NCI-H345 treated with DMSO at 0.1 percent for 48 hours (cell line): Measurements from ENCODE around the gene PELI2.

Source experiments
- DNase-seq: peaks from one replicate; lab custom pipeline; 2025; ENCODE audit not compliant: unreplicated experiment; lab: John Stamatoyannopoulos, UW

Gene PELI2

DNA sequence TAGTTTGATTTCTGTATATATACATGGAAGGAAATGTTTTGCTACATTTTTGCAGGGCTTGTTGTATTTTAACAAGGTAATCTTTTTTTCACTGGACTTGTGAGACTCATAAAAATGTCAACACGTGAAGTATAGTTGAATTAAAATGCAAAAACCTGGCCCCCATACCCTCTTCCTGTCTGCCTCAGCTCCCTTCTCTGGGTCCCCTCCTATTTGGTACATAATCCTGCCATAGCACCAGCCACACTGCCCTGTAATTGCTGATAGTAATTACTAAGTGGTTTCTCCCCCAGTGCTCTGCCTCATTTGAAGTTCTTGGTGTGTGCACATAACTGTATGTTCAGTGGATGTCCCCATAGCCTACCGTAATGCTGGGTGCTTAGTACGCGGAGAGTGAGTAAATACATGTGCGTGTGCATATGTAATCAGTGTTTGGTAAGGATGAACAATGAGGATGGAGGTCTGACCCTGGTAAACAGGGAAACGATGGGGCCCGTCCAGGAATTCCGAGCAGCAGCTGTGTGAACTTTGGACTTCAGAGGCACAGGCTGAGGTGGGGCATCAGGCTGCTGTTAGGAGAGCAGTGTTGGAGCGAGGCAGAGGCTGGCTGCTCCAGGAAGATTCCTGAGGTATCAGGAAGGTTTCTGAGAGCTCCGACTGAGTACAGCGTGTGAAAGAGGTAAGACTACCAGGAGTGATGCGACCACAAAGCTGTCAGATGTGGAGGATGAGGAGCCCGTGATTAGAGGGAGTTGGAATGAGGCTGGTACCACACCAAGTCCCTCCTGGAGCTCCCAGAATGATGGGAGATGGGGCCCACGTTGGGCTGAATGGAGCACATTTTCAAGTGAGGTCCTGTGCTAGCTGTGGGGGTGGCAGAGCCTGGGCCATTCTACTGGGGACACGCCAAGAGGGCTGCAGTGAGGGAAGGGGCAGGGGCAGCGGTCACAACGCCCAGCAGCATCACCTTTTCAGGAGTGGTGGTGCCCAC is 106.8 kb downstream of the PELI2 start:
- DNase-seq = no peak

DNA sequence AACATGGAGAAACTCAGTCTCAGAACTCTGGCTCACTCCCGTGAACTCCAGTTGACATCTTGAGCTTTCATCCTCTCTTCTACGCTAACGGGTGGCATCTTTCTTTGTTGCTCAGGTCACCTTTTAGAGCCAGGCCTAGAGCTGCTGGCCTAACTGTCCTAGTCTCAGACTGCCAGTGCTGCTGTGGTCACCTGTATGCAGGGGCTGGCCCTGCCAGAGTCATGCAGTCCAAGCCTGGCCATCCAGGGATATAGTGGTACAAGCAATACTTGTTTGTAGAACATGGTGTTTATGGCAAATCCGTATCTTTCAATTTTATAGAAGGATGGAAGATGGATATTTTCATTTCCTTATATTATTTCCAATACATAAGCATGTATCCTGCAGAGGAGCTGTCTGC is 117.2 kb downstream of the PELI2 start:
- DNase-seq = no peak

- DNase-seq = no peak
Observed at GRCh38 chr14:56237398-56237797, 119.2 kb downstream of the PELI2 start.

DNA sequence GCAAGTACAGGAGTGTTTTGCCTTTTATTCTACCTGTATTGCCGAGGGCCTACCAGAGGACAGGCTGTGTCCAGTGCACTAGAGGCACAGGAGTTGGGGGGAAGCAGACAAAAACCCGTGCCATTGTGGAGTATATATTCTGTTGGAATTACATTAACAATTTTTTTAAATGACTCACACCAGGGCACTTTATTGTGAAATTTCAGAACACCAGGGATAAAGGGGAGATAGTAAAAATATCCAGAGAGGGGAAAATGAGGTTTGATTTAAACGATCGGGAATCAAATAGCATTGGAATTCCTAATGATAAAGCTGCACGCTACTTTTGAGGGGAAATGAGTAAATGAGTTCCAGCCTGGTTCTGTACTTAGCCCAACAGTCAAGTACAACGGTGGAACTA is 123.2 kb downstream of the PELI2 start:
- no peak for DNase-seq

GRCh38 chr14:56243110-56243509 is 124.9 kb downstream of the PELI2 start:
- no peak for DNase-seq

- no peak for DNase-seq
Observed at GRCh38 chr14:56244138-56244789, 126.1 kb downstream of the PELI2 start.

DNA sequence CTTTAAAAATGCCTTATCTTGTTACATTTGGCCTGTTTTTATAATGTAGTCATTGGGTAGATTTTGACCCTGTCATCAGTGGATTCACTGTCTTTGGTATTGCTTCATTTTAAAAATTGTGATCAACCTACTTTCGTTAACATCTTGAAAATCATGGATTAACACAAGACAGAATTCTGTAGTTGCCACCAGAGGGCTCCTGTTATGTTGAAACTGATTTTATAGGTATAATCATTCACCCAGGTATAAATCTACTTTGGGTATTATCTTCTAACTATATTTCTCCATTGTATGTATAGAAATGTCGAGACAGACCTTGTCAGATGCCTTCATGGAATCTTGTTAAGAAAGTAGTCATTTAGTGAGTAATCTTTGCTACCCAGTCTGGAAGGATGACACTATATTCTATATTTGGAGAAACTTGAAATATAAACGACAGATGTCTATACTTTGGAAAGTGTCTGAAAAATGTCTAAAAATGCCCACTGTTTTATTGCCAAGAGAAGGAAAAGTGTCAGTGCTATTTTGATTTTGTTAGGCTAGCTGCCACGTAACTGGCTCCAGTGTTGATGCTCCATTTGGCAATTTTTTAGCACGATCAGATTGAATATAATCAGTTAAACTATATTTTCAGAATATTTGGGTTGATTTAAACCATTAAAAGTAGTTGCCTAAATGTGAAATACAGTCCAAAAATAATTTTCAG is 129.4 kb downstream of the PELI2 start:
- no peak for DNase-seq

DNA sequence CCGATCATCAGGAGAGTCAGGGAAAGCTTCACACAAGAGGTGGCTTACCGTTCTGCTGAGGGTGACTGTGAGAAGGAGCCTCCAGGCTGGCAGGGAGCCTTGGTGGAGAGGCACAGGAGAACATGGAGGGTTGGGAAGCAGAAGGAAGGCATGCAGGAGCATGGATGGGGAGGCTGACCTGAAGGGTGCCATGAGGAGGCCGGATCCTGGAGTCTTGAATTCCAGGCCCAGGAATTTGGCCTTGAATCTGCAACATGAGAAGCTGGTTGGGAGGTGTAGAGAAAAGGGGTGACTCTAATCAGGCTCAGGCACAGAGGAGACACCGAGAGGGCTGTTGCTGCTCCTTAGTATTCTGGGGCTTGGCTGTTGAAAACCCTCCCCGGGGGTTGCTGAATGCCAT is 130.2 kb downstream of the PELI2 start:
- DNase-seq = no peak

DNA sequence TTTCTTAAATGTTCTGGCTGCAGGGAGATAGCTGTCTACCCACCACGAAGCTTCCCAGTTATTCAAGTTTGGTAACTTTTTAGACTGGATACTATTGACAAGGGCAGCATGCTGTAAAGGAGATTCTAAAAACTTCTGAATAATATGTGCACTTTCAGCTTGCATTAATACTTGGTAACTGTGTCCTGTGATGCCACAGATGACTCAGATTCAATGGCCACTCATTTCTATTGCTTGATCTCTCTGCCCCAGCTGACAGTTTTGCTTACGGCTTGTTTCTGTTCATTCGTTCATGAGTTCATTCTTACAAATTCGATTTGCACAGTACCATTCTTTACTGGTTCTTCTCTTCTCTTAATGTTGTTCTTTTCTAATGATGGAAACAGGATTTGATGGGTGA is 142.8 kb downstream of the PELI2 start:
- DNase-seq = no peak

- no peak for DNase-seq
Observed at GRCh38 chr14:56262530-56262929, 144.3 kb downstream of the PELI2 start.

- no peak for DNase-seq
Observed at GRCh38 chr14:56268039-56268438, 149.8 kb downstream of the PELI2 start.

DNA sequence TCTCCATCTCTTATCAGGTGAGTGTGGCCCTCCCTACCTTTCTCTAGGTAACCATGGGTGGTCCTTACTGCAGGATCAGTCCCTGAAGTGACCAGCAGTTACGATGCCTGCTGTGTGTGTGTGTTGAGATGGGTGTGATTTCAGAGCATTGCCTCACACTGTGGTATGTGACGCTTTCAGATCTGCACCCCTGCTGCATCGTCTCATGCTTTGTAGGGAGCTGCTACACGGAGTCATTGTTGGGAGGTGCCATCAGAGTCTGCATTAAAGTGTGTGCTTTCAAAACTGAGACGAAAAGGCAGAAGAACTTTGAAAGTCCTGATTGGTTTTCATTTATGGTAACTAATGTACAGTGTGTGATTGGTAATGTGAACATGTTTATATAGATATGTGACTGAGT is 150.5 kb downstream of the PELI2 start:
- DNase-seq = no peak

GRCh38 chr14:56270921-56271320 is 152.7 kb downstream of the PELI2 start:
- DNase-seq = no peak

DNA sequence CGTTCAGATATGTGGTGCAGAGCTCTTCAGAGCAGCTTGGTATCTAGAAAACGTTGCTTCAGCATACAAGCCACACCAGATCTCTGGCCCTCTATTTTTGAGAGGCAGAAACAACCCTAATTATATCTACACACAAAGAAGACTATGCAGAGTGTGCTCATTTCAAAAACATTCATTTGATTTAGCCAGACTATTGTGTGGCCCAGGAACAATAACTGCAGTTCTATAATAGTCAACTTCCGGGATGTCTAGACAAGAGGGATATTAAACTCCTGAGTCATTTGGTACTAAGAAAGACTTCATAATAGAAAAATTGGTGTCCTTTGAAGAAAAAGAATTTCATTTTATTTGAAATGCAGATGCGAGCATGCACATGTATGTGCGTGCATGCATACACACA is 153.8 kb downstream of the PELI2 start:
- DNase-seq = no peak

DNA sequence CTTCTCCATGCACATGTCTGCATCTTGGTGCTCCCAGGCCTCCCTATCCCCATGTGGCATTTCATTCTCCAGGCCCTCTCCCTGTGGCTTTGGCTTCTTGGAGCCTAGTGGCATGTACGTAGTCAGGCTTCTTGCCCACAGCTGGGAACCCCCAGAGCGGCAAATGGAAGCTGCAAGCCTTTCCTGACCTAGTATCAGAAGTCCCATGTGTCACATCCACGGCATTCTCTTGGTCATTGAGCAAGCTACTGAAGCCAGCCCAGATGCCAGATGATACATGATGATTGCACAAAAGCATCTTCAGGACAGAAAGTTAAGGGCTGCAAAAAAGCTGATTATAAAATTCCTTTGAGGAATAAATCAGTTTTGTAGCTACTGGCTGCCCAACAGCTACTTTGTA is 154.9 kb downstream of the PELI2 start:
- DNase-seq = no peak

- DNase-seq = no peak
Observed at GRCh38 chr14:56273951-56274350, 155.7 kb downstream of the PELI2 start.

- DNase-seq = no peak
Observed at GRCh38 chr14:56274556-56274955, 156.3 kb downstream of the PELI2 start.

DNA sequence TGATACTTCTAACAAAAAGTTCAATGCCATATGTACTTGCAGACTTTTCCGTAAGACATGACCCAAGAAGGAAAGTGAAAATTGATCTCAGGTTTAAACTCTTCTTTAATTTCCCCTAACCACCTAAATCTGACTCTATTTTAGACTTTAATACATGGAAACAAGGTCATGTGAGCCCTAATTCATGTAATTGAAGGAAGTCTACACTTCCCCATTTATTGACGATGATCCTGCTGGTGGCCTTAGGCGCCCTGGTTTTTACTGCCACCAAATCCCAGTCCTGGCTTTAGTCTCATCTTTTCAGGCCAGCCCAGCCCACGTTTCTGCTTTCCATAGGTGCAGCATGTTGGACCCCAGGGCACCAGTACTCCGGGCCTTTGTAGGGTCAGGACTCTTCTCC is 157.9 kb downstream of the PELI2 start:
- DNase-seq = no peak

GRCh38 chr14:56278383-56278782 is 160.2 kb downstream of the PELI2 start:
- no peak for DNase-seq

- DNase-seq = no peak
Observed at GRCh38 chr14:56280843-56281242, 162.6 kb downstream of the PELI2 start.

DNA sequence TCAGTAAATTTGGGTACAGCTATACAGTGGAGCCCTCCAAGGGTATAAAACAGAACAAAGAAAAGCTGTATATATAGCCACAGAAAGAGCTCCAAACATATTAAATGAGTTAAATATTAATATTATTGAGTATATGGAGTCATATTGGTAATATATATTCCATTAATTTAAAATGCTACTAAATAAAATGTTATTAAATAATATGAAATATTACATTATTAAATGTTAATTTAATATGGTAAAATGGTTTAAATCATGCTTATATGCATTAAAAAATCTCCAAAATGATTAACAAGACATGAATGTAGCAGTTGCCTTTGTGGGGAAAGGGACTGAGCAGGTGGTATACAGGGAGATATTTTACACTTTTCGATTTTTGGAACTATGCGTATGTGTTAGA is 164.0 kb downstream of the PELI2 start:
- no peak for DNase-seq

GRCh38 chr14:56284641-56285040 is 166.4 kb downstream of the PELI2 start:
- DNase-seq = no peak
